ENCODE data around the gene NKRF.

The NKRF gene

GRCh38 chrX:119635179-119635578 lies 29.0 kb upstream of the NKRF start:
- Histone ChIP-seq H3K4me3 (no peak overlapping the region), H3K4me1 (peaks cover 6% of the 10 kb centered on the region), H3K27me3 (ENCODE audit: low read depth) (no peaks in the 10 kb centered on the region), H3K9me3 (no peaks in the 10 kb centered on the region), H3K36me3 (replicated peaks) (peaks cover 36% of the 10 kb centered on the region)
- no peak for DNase-seq (ENCODE audit: low spot score in 2 of 2)
- in situ Hi-C loops (cut with MboI; ENCODE audit: low sequenced_read_pairs), result no loop called here

- H3K4me1 ChIP-seq, result no peaks in the 10 kb centered on the region; the same call in 1 of the 2 replicates
- no peak for DNase-seq (ENCODE audit: low spot score in 2 of 2)
- H3K27me3 ChIP-seq (ENCODE audit: low read depth), result no peaks in the 10 kb centered on the region
- peaks cover 30% of the 10 kb centered on the region for H3K36me3 ChIP-seq (replicated peaks)
- H3K9me3 ChIP-seq, result no peaks in the 10 kb centered on the region
- in situ Hi-C loops (cut with MboI; ENCODE audit: low sequenced_read_pairs), result no loop called here
- no peak overlapping the region for H3K4me3 ChIP-seq
These were observed 19.6 kb upstream of the NKRF start for GRCh38 chrX:119625843-119626242.

- H3K9me3 ChIP-seq, result no peaks in the 10 kb centered on the region
- no peak for DNase-seq (ENCODE audit: low spot score in 2 of 2)
- H3K27me3 ChIP-seq (ENCODE audit: low read depth), result no peaks in the 10 kb centered on the region
- no peaks in the 10 kb centered on the region; the same call in 1 of the 2 replicates for H3K4me1 ChIP-seq
- no peak overlapping the region for H3K4me3 ChIP-seq
- in situ Hi-C loops (cut with MboI; ENCODE audit: low sequenced_read_pairs), result no loop called here
- peaks cover 28% of the 10 kb centered on the region for H3K36me3 ChIP-seq (replicated peaks)
These were observed 18.9 kb upstream of the NKRF start for GRCh38 chrX:119624951-119625668.

GRCh38 chrX:119624417-119624816 lies 18.2 kb upstream of the NKRF start:
- in situ Hi-C loops (cut with MboI; ENCODE audit: low sequenced_read_pairs), result no loop called here

DNA sequence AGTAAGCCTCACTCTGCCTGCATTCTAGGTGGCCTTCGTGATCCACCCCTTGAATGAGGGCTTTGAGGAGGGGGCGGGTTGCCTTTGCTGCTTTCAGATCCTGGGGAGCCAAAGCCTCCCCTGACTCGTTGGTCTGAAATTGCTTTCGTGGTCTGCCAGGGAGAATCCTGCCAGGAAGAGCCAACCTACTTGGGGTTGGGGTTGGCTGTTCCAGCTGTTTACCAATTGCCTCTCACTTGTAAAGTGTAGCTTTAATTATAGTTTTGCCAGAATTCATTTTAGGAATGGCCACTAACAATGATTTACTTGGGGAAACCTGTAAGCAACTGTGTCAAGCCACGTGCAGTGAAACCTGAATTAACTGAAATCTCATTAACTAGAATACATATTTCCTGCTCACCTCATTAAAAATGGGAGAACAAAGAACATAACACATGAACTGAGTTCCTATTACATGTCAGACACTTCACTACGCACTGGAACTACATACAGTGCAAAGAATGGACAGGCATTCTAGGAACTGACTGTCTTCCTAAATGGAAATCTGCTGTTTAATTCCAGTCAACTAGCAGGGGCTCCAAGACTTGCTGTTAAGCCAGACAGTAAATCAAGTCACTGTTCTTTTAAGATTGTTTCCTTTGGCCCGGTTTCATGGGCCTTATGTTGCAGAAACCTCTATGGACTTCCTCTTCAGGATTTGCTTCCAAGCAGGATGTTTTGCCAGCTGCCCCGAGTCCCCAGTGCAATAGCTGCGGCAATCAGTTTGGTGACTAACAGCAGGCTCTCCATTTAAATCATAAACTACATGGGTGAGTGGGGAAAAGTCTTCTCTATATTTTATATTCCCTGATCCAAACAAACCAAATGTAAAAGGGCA lies 16.4 kb upstream of the NKRF start:
- no peaks in the 10 kb centered on the region for H3K27me3 ChIP-seq (ENCODE audit: low read depth)
- H3K4me1 ChIP-seq, result peaks cover 9% of the 10 kb centered on the region
- DNase-seq (ENCODE audit: low spot score in 2 of 2), result no peak
- H3K36me3 ChIP-seq (replicated peaks), result peaks cover 15% of the 10 kb centered on the region
- no peaks in the 10 kb centered on the region for H3K9me3 ChIP-seq
- in situ Hi-C loops (cut with MboI; ENCODE audit: low sequenced_read_pairs), result no loop called here
- no peak overlapping the region for H3K4me3 ChIP-seq

More at GRCh38 chrX:119624417-119624816, 18.2 kb upstream of the NKRF start:
- H3K4me1 ChIP-seq, result no peaks in the 10 kb centered on the region; the same call in 1 of the 2 replicates
- no peak for DNase-seq (ENCODE audit: low spot score in 2 of 2)
- H3K4me3 ChIP-seq, result no peak overlapping the region
- H3K27me3 ChIP-seq (ENCODE audit: low read depth), result no peaks in the 10 kb centered on the region
- H3K9me3 ChIP-seq, result no peaks in the 10 kb centered on the region
- H3K36me3 ChIP-seq (replicated peaks), result peaks cover 23% of the 10 kb centered on the region

DNA sequence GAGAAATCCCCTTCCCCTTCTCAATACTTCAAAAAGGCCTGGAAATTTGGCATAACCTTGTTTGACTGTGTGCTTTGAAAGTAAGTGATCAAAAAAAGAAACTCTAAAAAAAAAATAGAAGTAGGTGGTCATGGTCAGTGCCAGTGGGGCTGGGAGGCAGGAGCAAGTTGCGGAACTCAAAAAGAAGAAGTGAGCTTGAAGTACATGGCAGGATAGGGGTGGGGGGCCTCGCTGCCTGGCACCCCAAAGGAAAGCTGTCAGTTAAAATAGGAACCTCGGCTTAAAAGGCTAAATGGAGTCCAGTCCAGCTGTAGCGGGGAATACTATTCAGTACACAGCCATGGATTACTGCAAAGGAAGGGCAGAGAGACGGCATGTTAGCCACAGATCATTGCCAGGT lies 12.2 kb upstream of the NKRF start:
- in situ Hi-C loops (cut with MboI; ENCODE audit: low sequenced_read_pairs), result no loop called here
- no peak for DNase-seq (ENCODE audit: low spot score in 2 of 2)
- H3K9me3 ChIP-seq, result no peaks in the 10 kb centered on the region
- peaks cover 7% of the 10 kb centered on the region for H3K36me3 ChIP-seq (replicated peaks)
- H3K4me1 ChIP-seq, result peaks cover 22% of the 10 kb centered on the region
- H3K27me3 ChIP-seq (ENCODE audit: low read depth), result no peaks in the 10 kb centered on the region
- H3K4me3 ChIP-seq, result no peak overlapping the region

GRCh38 chrX:119617517-119618164 lies 11.4 kb upstream of the NKRF start:
- in situ Hi-C loops (cut with MboI; ENCODE audit: low sequenced_read_pairs), result no loop called here
- H3K4me1 ChIP-seq, result peaks cover 22% of the 10 kb centered on the region
- peaks cover 6% of the 10 kb centered on the region; the same call in 1 of the 2 replicates for H3K36me3 ChIP-seq (replicated peaks)
- H3K9me3 ChIP-seq, result no peaks in the 10 kb centered on the region
- peak; percentile 86 to 90 for DNase-seq (ENCODE audit: low spot score in 2 of 2)
- no peaks in the 10 kb centered on the region for H3K27me3 ChIP-seq (ENCODE audit: low read depth)
- no peak overlapping the region for H3K4me3 ChIP-seq

DNA sequence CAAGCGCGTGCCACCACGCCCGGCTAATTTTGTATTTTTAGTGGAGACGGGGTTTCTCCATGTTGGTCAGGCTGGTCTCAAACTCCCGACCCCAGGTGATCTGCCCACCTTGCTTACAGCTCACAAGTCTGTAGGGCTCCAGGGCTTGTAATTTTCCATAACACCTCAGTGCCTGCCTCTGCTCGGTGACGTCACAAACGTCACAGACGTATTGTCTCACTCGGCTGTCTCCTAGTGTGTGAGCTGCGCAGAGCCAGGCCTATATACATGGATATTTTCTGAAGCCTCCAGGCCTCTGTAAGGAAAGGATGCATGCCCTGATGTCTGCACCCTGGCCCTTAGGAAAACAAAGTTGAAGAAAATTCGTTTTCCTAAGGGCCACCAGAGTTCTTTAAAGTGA lies 8.6 kb upstream of the NKRF start:
- Histone ChIP-seq H3K9me3 (no peaks in the 10 kb centered on the region), H3K4me1 (peaks cover 22% of the 10 kb centered on the region), H3K4me3 (no peak overlapping the region), H3K36me3 (replicated peaks) (peaks cover 5% of the 10 kb centered on the region; the same call in 1 of the 2 replicates), H3K27me3 (ENCODE audit: low read depth) (no peaks in the 10 kb centered on the region)
- in situ Hi-C loops (cut with MboI; ENCODE audit: low sequenced_read_pairs), result no loop called here
- no peak for DNase-seq (ENCODE audit: low spot score in 2 of 2)

GRCh38 chrX:119607018-119607389 lies 780 bp upstream of the NKRF start:
- H3K4me1 ChIP-seq, result peaks cover 23% of the 10 kb centered on the region
- no peaks in the 10 kb centered on the region for H3K27me3 ChIP-seq (ENCODE audit: low read depth)
- in situ Hi-C loops (cut with MboI; ENCODE audit: low sequenced_read_pairs), result no loop called here
- no peak overlapping the region for H3K4me3 ChIP-seq
- peaks cover 18% of the 10 kb centered on the region for H3K36me3 ChIP-seq (replicated peaks)
- no peaks in the 10 kb centered on the region for H3K9me3 ChIP-seq
- no peak for DNase-seq (ENCODE audit: low spot score in 2 of 2)

DNA sequence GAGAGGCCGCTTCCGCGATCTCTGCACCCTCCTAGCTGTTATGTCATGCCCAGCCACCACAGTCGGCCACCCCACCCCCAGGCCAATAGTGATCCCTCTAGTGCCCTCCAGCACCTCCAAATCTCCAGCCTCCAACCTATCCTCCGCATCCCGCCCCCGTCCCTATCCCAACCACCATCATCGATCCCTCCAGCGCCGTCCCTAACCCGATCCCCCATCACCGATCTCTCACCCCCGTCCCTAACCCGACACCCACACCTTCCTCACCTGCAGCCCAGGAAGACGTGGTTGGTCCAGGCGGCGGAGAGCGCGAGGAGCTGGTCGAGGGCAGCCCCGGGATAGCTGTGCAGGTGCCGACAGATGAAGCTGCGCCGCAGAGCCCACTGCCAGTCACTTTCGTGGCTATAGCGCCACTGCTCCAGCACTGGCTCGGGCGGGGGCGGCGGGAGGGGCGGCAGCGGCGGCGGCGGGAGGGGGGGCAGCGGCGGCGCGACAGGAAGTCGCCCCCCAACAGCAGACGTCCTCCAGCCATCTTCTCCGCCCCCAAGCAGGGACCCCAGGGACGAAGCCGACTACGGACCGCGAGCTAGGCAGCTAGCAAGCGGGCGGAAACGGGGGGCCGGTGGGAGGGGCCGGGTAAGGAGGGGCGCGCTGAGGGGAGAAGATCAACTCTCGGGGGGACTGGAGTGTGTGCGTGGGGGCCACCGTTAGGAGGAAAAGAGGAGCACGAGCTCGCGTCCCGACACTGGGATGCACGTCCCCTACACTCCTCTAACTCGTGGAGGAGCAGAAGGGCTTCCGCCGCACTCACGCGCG lies 552 bp downstream of the NKRF start:
- in situ Hi-C loops (cut with MboI; ENCODE audit: low sequenced_read_pairs), result no loop called here
- peak overlapping the region; percentile 92 for H3K4me3 ChIP-seq
- peaks cover 23% of the 10 kb centered on the region for H3K4me1 ChIP-seq
- no peaks in the 10 kb centered on the region for H3K9me3 ChIP-seq
- no peaks in the 10 kb centered on the region for H3K27me3 ChIP-seq (ENCODE audit: low read depth)
- H3K36me3 ChIP-seq (replicated peaks), result peaks cover 18% of the 10 kb centered on the region
- DNase-seq (ENCODE audit: low spot score in 2 of 2), result peak; percentile 20 to 60

DNA sequence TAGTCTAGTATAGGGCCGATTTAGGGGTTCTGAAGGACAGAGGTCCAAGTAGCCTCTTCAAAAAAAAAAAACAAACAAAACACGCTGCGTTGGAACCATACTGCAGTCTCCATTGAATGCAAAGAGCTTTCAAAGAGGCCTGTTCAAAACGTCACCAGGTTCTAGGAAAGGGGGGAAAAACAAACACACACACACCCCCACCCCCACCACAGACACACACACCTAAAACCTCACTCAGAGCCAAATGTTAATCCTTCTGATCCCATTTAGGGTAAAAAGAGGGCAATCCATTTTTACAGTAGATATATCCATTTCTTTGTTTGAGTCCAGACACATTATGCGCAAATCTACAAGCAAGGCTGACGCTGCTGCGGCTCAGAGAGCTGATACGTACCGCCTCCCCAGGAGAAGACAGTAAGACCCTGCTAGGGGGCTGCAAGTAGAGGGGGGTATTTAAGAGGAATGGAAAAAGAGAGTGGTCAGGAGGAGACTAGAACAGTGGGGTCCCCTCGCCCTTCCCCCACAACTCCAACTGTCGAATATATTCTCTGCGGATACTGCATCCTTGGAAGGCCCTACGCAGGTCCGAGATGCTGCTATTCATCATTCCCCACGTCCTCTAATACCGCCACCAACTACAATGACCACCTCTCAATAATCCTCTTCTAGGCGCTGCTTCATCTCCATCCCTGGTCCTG lies 1.3 kb downstream of the NKRF start:
- Histone ChIP-seq H3K9me3 (no peaks in the 10 kb centered on the region), H3K36me3 (replicated peaks) (peaks cover 18% of the 10 kb centered on the region), H3K27me3 (ENCODE audit: low read depth) (no peaks in the 10 kb centered on the region), H3K4me3 (peak overlapping the region; percentile 92), H3K4me1 (peaks cover 23% of the 10 kb centered on the region)
- in situ Hi-C loops (cut with MboI; ENCODE audit: low sequenced_read_pairs), result no loop called here
- peak; percentile 29 to 34 for DNase-seq (ENCODE audit: low spot score in 2 of 2)

- Histone ChIP-seq H3K27me3 (ENCODE audit: low read depth) (no peaks in the 10 kb centered on the region), H3K36me3 (replicated peaks) (peaks cover 24% of the 10 kb centered on the region), H3K4me3 (no peak overlapping the region), H3K4me1 (peaks cover 23% of the 10 kb centered on the region), H3K9me3 (no peaks in the 10 kb centered on the region)
- in situ Hi-C loops (cut with MboI; ENCODE audit: low sequenced_read_pairs), result no loop called here
- DNase-seq (ENCODE audit: low spot score in 2 of 2), result peak in 1 of 2 experiments; percentile 27
These were observed 3.4 kb downstream of the NKRF start for GRCh38 chrX:119602701-119603255.

All from HAP-1 (cell line).